Loucy (cell line): Measurements from ENCODE around the gene STAT4.

Experiments used
- EZH2phosphoT487 ChIP-seq: fragments of 200-600 bp; IDR thresholded peaks from 2 replicates; pipeline ENCODE4 v1.6.1; 2018; ENCODE audit warnings: antibody characterized with exemption, mild to moderate bottlenecking, moderate library complexity, borderline replicate concordance
- TF ChIP-seq, protein P1 (sequence below): fragments of 200-600 bp; sonication (generic); conservative IDR thresholded peaks from 2 replicates; pipeline ENCODE4 v1.5.1; 2014; ENCODE audit warnings: mild to moderate bottlenecking, antibody characterized with exemption, low read length

DNA sequence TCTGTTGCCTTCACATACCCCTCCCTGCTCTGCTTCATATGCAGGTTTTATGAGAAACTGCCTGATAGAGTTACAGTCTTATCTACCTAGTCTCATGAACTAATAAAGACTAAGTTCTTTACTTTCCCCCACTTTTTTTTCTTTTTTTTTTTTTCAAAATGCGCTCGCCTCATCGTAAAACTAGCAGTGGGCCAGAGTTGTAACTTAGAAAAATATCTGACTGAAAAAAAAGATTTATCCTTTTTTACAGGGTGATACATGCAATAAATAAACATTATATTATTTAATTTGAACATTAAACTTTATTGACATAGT is 83.9 kb downstream of the STAT4 start:
- TF ChIP-seq, protein P1, sequence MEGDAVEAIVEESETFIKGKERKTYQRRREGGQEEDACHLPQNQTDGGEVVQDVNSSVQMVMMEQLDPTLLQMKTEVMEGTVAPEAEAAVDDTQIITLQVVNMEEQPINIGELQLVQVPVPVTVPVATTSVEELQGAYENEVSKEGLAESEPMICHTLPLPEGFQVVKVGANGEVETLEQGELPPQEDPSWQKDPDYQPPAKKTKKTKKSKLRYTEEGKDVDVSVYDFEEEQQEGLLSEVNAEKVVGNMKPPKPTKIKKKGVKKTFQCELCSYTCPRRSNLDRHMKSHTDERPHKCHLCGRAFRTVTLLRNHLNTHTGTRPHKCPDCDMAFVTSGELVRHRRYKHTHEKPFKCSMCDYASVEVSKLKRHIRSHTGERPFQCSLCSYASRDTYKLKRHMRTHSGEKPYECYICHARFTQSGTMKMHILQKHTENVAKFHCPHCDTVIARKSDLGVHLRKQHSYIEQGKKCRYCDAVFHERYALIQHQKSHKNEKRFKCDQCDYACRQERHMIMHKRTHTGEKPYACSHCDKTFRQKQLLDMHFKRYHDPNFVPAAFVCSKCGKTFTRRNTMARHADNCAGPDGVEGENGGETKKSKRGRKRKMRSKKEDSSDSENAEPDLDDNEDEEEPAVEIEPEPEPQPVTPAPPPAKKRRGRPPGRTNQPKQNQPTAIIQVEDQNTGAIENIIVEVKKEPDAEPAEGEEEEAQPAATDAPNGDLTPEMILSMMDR = no peak
- TF ChIP-seq EZH2phosphoT487 = no peak
